HG02763 (cell line): ENCODE measurements around the gene NPY1R.

Experiments used
- ATAC-seq: cut with Tn5 transposase; IDR thresholded peaks from one replicate; pipeline ENCODE4 v1.9.1; 2021; ENCODE audit warnings: mild to moderate bottlenecking, moderate library complexity; ENCODE audit not compliant: unreplicated experiment

The NPY1R gene

DNA sequence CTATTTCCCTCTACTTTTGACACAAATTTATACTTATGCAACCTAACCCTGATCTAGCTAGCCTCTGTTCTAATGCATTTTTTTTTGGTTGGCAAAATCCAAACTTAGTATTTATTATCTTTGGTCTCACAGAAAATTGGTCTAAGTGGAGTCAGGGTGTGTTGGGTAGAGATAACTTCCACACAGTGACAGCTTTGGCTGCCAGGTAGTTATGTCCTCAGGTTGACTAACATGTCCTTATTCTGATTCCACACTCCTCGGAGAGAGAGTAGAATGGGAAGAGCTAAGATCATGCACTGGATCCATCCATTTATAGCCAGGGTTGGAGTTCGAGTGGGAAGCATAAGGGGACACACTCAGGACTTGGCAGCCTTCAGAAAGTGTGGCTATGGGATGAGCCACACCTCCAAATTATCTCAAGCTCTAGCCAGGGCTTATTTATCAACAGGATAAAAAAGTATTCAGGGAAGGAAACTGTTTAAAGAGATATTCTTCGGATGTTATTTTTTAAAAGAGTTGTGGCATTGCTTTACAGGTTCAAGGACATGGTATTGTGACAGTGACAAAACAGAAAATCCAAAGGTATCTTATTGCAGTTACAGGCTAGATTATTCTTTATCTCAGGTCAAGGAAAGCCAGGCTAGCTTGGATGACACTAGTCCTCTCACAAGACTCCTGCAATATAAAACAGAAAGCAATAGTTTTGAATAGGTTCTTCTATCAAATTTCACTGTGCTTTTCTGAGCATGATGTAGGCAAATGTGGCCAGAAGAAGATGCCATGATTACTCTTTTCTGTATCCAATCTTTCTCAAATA is 51.5 kb downstream of the NPY1R start:
- ATAC-seq, result no peak

DNA sequence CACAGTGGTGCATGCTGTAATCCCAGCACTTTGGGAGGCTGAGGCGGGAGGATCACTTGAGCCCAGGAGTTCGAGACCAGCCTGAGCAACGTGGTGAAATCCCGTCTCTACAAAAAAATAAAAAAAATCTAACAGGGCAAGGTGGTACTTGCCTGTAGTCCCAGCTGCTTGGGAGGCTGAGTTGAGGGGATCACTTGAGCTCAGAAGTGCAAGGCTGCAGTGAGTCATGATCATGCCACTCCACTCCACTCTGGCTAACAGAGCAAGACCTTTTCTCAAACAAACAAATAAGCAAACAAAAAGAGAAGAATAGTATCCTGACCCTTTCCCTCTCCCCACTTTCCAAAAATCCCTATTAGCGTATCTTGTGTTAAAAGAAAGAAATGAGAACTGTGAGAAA is 52.7 kb downstream of the NPY1R start:
- ATAC-seq, result no peak

DNA sequence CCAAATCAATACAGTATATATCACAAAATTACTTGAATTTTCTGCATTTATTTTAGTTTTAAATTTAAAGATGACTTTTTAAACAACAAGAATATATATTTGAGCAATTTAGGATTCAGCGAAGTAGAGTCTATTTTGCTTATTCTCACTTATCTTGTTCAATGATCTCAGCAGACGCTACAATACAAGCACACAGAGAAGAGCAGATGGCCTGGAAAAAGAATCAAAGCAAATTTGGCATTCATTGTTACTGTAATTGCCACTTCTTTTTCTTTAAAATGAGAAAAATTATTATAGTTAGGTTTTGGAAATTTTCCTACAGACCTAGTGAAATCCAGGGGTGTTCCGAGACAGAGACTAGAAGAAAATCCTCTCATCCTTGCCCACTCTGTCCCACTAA is 57.5 kb downstream of the NPY1R start:
- ATAC-seq, result no peak
